OCI-LY3 (cell line): ENCODE measurements around the gene LETM1.

Experiments
- EZH2phosphoT487 ChIP-seq: fragments of 200-600 bp; shearing (Covaris generic); IDR thresholded peaks from 2 replicates; pipeline ENCODE4 v1.6.1; 2018; ENCODE audit warnings: antibody characterized with exemption, mixed run types, low read depth
- TF ChIP-seq, protein P1 (sequence below): fragments of 200-600, 300-600 bp; sonication (generic); IDR thresholded peaks from 2 replicates; pipeline ENCODE4 v1.5.1; 2014; ENCODE audit warnings: antibody characterized with exemption, low read length, low read depth

DNA sequence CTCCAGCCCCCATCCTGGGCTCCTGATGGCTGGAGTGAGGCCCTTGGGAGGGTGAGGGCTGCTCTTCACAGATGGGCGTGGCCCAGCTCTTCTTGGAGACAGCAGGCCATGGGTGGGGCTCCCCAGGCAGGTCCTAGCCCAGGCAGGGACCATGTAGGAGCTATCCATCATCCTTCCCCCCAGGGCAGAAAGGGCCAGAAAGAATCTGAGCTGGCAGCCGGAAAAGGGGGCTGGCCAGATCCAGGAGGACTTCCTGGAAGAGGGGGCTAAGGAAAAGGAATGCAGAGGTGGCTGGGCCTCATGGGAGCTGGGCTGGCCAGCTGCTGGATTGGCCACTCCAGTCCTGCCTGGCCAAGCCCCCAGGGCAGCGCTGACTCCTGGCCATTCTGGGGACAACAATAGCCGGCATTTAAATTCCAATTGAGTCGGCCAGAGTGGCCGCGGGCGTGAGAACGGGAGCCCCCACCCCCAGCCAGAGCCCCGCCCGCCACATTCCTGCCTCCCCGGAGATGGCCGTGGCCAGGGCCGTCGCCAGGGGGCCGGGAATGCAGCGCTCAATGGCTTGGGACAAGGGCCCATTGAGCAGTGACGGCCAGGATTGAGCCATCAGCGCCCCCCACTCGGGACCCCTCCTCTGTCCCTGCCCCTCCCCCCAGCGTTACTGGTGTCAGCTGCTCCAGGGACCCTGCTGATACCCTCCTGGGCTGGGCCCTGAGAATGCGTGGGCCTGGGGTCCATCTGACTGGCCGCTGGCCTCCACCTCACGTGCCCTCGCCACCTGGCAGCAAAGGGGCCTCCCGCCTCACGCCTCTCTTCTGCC is 77.9 kb downstream of the LETM1 start:
- TF ChIP-seq, protein P1, sequence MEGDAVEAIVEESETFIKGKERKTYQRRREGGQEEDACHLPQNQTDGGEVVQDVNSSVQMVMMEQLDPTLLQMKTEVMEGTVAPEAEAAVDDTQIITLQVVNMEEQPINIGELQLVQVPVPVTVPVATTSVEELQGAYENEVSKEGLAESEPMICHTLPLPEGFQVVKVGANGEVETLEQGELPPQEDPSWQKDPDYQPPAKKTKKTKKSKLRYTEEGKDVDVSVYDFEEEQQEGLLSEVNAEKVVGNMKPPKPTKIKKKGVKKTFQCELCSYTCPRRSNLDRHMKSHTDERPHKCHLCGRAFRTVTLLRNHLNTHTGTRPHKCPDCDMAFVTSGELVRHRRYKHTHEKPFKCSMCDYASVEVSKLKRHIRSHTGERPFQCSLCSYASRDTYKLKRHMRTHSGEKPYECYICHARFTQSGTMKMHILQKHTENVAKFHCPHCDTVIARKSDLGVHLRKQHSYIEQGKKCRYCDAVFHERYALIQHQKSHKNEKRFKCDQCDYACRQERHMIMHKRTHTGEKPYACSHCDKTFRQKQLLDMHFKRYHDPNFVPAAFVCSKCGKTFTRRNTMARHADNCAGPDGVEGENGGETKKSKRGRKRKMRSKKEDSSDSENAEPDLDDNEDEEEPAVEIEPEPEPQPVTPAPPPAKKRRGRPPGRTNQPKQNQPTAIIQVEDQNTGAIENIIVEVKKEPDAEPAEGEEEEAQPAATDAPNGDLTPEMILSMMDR: no peak
- no peak for TF ChIP-seq EZH2phosphoT487
